RPMI7951 (cell line): ENCODE measurements around the gene SEPTIN12. TPM values are rescaled to one million over a fixed set of nuclear protein-coding genes. Genes with fewer than 3 reads are reported as not detected.

Experiments
- DNase-seq: peaks from one replicate; pipeline ENCODE4 v3.0.0-alpha.2; 2012; ENCODE audit warnings: low read depth
- total RNA-seq: library from RNA; depleted of rRNA; stranded (reverse); fragments of >200 nt; shearing (Covaris generic); gene quantifications from 2 replicates; pipeline ENCODE4 v1.2.3, GENCODE V29; 2014; rRNA removed

The SEPTIN12 gene
- total RNA-seq, 1 experiment from 2014 or later: not detected

DNA sequence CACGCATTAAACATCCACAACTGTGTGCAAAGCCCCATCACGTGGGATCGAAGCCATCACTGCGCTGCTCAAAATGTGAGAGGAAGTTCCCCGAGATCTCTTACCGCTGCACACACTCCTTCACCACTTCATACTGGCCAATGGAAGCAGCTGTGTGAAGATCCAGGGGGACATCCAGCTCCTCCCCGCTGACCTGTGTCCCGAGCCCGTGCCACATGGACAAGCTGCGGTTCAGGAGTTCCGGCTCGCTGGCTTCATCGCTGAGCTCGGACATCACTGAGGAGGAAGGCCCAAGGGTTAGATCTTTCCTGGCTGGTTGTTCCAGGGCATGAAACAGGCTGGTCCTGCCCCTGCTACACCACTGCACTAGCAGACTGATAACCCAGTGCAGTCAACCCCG, 58.3 kb downstream of the SEPTIN12 start:
- DNase-seq: no peak

DNA sequence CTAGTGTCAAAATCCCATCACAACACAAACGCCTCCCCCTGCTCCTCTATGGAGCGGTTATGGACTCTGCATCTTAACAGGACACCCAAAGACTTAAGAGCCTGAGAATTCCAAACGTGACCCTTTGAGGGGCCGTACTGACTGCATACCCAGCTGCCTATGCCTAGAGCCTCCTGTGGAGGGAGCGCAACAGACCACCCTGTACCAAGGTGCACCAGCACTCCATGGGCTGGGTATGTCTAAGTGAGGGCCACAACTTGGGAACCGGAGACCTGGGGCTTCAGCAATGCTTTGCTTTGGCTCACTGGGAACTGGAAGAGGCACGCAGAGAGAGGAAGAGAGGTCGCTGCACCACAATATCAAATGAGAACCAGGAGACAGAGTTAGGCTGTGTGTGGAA, 59.5 kb downstream of the SEPTIN12 start:
- DNase-seq: no peak

Other genes with a start within 250 kb of the SEPTIN12 start
- gene CDIP1, start 249.6 kb downstream of the SEPTIN12 start, total RNA-seq: 0.78 and 1.1 TPM in 2 replicates
- not detected in 2 replicates for gene C16orf96, start 232.0 kb downstream of the SEPTIN12 start, total RNA-seq
- gene UBALD1, start 173.5 kb downstream of the SEPTIN12 start, total RNA-seq: 3.3 and 4.7 TPM in 2 replicates
- gene MGRN1, start 163.5 kb downstream of the SEPTIN12 start, total RNA-seq: 10.4 and 18.3 TPM in 2 replicates
- 28.7 and 45.3 TPM in 2 replicates for gene NUDT16L1, start 94.8 kb downstream of the SEPTIN12 start, total RNA-seq
- 8.9 and 10.6 TPM in 2 replicates for gene ANKS3, start 54.1 kb downstream of the SEPTIN12 start, total RNA-seq
- 0.36 and 0.49 TPM in 2 replicates for gene DNAAF8, start 53.8 kb downstream of the SEPTIN12 start, total RNA-seq
- 5.2 and 5.4 TPM in 2 replicates for gene ZNF500, start 21.2 kb downstream of the SEPTIN12 start, total RNA-seq
- not detected in 2 replicates for gene SMIM22, start 7.0 kb upstream of the SEPTIN12 start, total RNA-seq
- 13.1 and 16.9 TPM in 2 replicates for gene ROGDI, start 14.3 kb upstream of the SEPTIN12 start, total RNA-seq
- gene GLYR1, start 58.9 kb upstream of the SEPTIN12 start, total RNA-seq: 17.8 and 21.4 TPM in 2 replicates
- gene UBN1, start 59.1 kb upstream of the SEPTIN12 start, total RNA-seq: 16.5 and 19.7 TPM in 2 replicates
- gene PPL, start 148.8 kb upstream of the SEPTIN12 start, total RNA-seq: 0.12 and 0.20 TPM in 2 replicates
- not detected in 2 replicates for gene SEC14L5, start 170.0 kb upstream of the SEPTIN12 start, total RNA-seq
- gene NAGPA, start 245.6 kb upstream of the SEPTIN12 start, total RNA-seq: 11.8 and 13.9 TPM in 2 replicates